PFSK-1 (cell line): ENCODE data around the gene MEGF11.

Experiments used
- FOXP2 ChIP-seq: optimal IDR thresholded peaks from 2 replicates; pipeline ENCODE3; 2011; ENCODE audit warnings: borderline replicate concordance, control low read depth, inconsistent platforms; ENCODE audit not compliant: insufficient read depth; ENCODE audit errors: extremely low read length, extremely low read depth
- POLR2AphosphoS5 ChIP-seq: IDR thresholded peaks from 2 replicates; pipeline ENCODE4 v1.6.1; 2012; ENCODE audit warnings: low read depth, mild to moderate bottlenecking, control low read depth, low read length, moderate library complexity
- REST ChIP-seq, 2 experiments: IDR thresholded peaks; 2 replicates each; pipeline versions ENCODE4 v1.6.1 to v1.8.0; 2011 to 2012; ENCODE audit warnings: low read depth in 2 of 2, low read length in 2 of 2, control low read depth in 1 of 2, inconsistent platforms in 1 of 2, mild to moderate bottlenecking in 1 of 2, moderate library complexity in 1 of 2; ENCODE audit not compliant: insufficient read depth in 1 of 2
- SIN3A ChIP-seq: IDR thresholded peaks from 2 replicates; pipeline ENCODE4 v1.6.1; 2012; ENCODE audit warnings: mild to moderate bottlenecking, low read length, moderate library complexity, borderline replicate concordance; ENCODE audit not compliant: insufficient read depth
- TAF1 ChIP-seq: IDR thresholded peaks from 2 replicates; pipeline ENCODE4 v1.6.1; 2012; ENCODE audit warnings: low read length, control low read depth, borderline replicate concordance; ENCODE audit not compliant: insufficient read depth

GRCh38 chr15:65953622-65954021 is 299.9 kb downstream of the MEGF11 start:
- TF ChIP-seq TAF1 (no peak), POLR2AphosphoS5 (no peak), REST (IDR thresholded peaks at IDR 0.05; ENCODE audit: insufficient read depth in 1 of 2, low read depth in 2 of 2, low read length in 2 of 2) (no peak), SIN3A (no peak), FOXP2 (no peak)
